ENCODE results near the gene AGAP3. TPM values are rescaled to one million over a fixed set of nuclear protein-coding genes. Genes with fewer than 3 reads are reported as not detected.

Gene AGAP3
- total and polyA plus RNA-seq, 11 donors = 30.3 to 83.7 (median 55.6) TPM

DNA sequence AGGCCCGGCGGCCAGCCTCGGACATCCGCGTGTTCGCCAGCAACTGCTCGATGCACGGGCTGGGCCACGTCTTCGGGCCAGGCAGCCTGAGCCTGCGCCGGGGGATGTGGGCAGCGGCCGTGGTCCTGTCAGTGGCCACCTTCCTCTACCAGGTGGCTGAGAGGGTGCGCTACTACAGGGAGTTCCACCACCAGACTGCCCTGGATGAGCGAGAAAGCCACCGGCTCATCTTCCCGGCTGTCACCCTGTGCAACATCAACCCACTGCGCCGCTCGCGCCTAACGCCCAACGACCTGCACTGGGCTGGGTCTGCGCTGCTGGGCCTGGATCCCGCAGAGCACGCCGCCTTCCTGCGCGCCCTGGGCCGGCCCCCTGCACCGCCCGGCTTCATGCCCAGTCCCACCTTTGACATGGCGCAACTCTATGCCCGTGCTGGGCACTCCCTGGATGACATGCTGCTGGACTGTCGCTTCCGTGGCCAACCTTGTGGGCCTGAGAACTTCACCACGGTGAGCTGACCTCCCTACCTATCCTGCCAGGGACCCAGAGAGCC lies 37.3 kb upstream of the AGAP3 start:
- Histone ChIP-seq H3K36me3 (peaks cover 0 to 21% (median 7%) of the 10 kb centered on the region in 9 donors), H3K4me1 (peaks cover 0 to 23% (median 9%) of the 10 kb centered on the region in 12 donors), H3K27me3 (peaks cover 0 to 3% (median 0%) of the 10 kb centered on the region in 9 donors), H3K9me3 (no peaks in the 10 kb centered on the region), H3K27ac (no peak overlapping the region), H3K4me3 (no peak overlapping the region)
- intact Hi-C loops (cut with DNase I) = no loop called here
- TF ChIP-seq, protein P1, sequence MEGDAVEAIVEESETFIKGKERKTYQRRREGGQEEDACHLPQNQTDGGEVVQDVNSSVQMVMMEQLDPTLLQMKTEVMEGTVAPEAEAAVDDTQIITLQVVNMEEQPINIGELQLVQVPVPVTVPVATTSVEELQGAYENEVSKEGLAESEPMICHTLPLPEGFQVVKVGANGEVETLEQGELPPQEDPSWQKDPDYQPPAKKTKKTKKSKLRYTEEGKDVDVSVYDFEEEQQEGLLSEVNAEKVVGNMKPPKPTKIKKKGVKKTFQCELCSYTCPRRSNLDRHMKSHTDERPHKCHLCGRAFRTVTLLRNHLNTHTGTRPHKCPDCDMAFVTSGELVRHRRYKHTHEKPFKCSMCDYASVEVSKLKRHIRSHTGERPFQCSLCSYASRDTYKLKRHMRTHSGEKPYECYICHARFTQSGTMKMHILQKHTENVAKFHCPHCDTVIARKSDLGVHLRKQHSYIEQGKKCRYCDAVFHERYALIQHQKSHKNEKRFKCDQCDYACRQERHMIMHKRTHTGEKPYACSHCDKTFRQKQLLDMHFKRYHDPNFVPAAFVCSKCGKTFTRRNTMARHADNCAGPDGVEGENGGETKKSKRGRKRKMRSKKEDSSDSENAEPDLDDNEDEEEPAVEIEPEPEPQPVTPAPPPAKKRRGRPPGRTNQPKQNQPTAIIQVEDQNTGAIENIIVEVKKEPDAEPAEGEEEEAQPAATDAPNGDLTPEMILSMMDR (IDR thresholded peaks at IDR 0.05) = no peak
- TF ChIP-seq POLR2A (IDR thresholded peaks at IDR 0.05) = no peak
- WGBS, 4 donors = 90 to 93% (median 92%) methylated on average over 33 to 38 of the region's 38 CpGs
- ATAC-seq (no peak), DNase-seq (no peak)

GRCh38 chr7:151051108-151051507 lies 35.2 kb upstream of the AGAP3 start:
- H3K9me3 ChIP-seq = no peaks in the 10 kb centered on the region
- peaks cover 0 to 2% (median 0%) of the 10 kb centered on the region in 9 donors for H3K36me3 ChIP-seq
- peaks cover 0 to 3% (median 0%) of the 10 kb centered on the region in 9 donors for H3K27me3 ChIP-seq
- peak overlapping the region in 7 of 12 donors; percentile 4 to 34 (median 29) for H3K4me3 ChIP-seq
- WGBS, 4 donors = 2 to 7% (median 3%) methylated on average over 38 to 50 of the region's 50 CpGs
- intact Hi-C loops (cut with DNase I) = loop anchor here in 1 of 10 donors (10.0 kb wide), 1 partner anchor 174 kb away; the partner anchor contains the start of gene ABCF2
- ATAC-seq (peak in 3 of 4 donors; percentile 51 to 78 (median 69)), DNase-seq (peak; percentile 55 to 84 (median 67))
- TF ChIP-seq, protein P1 (IDR thresholded peaks at IDR 0.05) = no peak
- no peak for TF ChIP-seq POLR2A (IDR thresholded peaks at IDR 0.05)
- no peak overlapping the region for H3K27ac ChIP-seq
- H3K4me1 ChIP-seq = peaks cover 0 to 23% (median 9%) of the 10 kb centered on the region in 12 donors

DNA sequence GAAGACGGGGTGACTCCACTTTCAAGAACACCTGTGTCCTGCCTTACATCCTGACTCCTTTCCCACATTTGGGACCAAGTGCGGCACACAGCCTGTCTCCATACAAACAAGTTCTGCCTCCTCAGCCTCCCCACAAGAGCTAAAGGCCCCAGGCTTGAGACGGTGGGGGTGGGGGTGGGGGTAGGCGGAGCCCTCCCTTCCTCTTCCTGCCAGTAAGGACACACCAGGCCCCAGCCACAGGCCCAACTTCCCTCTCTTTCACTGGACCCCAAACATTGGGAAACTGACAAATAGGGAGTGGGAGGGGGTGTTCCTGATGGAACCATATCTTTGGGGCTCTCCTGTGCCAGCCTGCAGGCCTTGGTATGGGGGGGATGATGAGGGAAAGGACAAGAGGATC lies 33.2 kb upstream of the AGAP3 start:
- Histone ChIP-seq H3K36me3 (no peaks in the 10 kb centered on the region), H3K4me3 (no peak overlapping the region), H3K4me1 (peaks cover 0 to 32% (median 14%) of the 10 kb centered on the region in 12 donors), H3K9me3 (no peaks in the 10 kb centered on the region), H3K27ac (no peak overlapping the region), H3K27me3 (peaks cover 0 to 3% (median 0%) of the 10 kb centered on the region in 9 donors)
- DNase-seq = no peak
- no peak for ATAC-seq
- no peak for TF ChIP-seq POLR2A (IDR thresholded peaks at IDR 0.05)
- TF ChIP-seq, protein P1 (IDR thresholded peaks at IDR 0.05) = no peak
- intact Hi-C loops (cut with DNase I) = loop anchor here in 1 of 10 donors (10.0 kb wide), 1 partner anchor 172 kb away; the partner anchor contains the start of gene ABCF2
- 58 to 76% (median 70%) methylated on average over 4 of the region's 4 CpGs for WGBS, 4 donors

DNA sequence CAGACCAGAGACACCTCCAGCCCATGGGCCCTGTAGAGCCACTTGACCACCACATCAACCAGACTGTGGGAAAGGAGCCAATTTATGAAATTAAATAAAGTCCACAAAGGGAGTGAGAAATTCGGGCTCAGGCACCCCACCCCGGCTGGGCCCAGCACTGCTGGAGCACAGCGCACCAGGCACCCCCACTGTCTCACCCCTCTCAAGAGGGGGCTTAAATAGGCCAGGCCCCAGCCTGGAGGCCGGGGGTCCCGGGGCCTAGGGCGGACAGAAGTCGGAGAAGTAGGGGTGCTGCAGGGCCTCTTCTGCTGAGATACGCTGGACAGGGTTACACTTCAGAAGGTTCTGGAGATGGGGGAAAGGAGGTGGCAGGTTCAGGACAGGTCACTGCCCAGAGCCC lies 32.5 kb upstream of the AGAP3 start:
- peaks cover 0 to 39% (median 18%) of the 10 kb centered on the region in 12 donors for H3K4me1 ChIP-seq
- intact Hi-C loops (cut with DNase I) = loop anchor here in 1 of 10 donors (10.0 kb wide), 1 partner anchor 171 kb away; the partner anchor contains the start of gene ABCF2
- 90 to 98% (median 93%) methylated on average over 7 to 8 of the region's 8 CpGs for WGBS, 4 donors
- H3K4me3 ChIP-seq = no peak overlapping the region
- H3K27ac ChIP-seq = no peak overlapping the region
- DNase-seq (no peak), ATAC-seq (no peak)
- H3K36me3 ChIP-seq = no peaks in the 10 kb centered on the region
- peaks cover 0 to 3% (median 0%) of the 10 kb centered on the region in 9 donors for H3K27me3 ChIP-seq
- no peaks in the 10 kb centered on the region for H3K9me3 ChIP-seq
- TF ChIP-seq, protein P1 (IDR thresholded peaks at IDR 0.05) = no peak
- no peak for TF ChIP-seq POLR2A (IDR thresholded peaks at IDR 0.05)
